Stimulated activated CD8-positive, alpha-beta memory T cell treated with anti-CD3 and anti-CD28 coated beads, Interleukin-15, amount 100 ng/mL, for 4 hours (primary cell): ENCODE data around the gene OR4B1.

Source experiments
- DNase-seq, 2 donors: peaks; one replicate each; pipeline ENCODE4 v3.0.0-alpha.2; 2020; ENCODE audit warnings: low read depth in 2 of 2

The OR4B1 gene

GRCh38 chr11:48261600-48261999 is 45.0 kb downstream of the OR4B1 start:
- DNase-seq = no peak

DNA sequence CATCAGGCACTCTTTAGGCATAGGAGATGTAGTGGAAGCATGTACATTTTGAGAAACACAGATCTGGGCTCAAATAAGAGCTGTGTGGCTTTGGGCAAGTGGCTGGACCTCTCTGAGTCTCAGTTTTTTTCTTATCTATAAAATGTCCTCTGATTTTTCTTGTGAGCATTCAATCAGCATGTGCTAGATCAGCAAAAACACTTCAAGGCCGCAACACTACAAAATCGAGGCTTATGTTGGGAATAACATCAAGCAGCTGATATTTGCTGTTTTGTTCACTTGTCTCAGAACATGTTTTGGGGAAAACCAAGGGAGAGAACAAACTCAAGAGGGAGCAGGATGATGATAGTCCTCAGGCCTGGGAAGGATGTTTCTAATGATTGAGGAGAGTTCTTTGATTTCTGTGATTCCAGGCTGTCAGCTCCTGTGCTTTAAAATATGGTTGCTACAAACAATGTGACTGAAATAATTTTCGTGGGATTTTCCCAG is 46.9 kb downstream of the OR4B1 start, which contains the start of gene OR4X1:
Gene OR4X1 (plus strand): TSS at position 439 of the 489 bp plus-strand sequence. CDS start 0 bp downstream, at position 439.
- no peak for DNase-seq
